ENCODE data around the gene MGST2. TPM values are rescaled to one million over a fixed set of nuclear protein-coding genes. Genes with fewer than 3 reads are reported as not detected.

MGST2 gene
- total and polyA plus RNA-seq, 2 experiments from 2014 or later, result 4.6 to 19.1 TPM

- peaks cover 12% of the 10 kb centered on the region; the same call in 1 of the 2 replicates for H3K4me1 ChIP-seq (ENCODE audit: insufficient read depth)
- Mint-ChIP-seq H3K27ac (no peak overlapping the region), H3K27me3 (ENCODE audit: insufficient read depth, low read depth, poor library complexity) (peaks cover 8% of the 10 kb centered on the region), H3K4me3 (peak overlapping the region; percentile 10; the same call in 1 of the 3 replicates), H3K9me3 (no peaks in the 10 kb centered on the region), H3K36me3 (ENCODE audit: low read depth) (no peaks in the 10 kb centered on the region), H3K4me1 (peaks cover 18% of the 10 kb centered on the region)
- no peak overlapping the region for H3K27ac ChIP-seq (ENCODE audit: low read depth)
- no peaks in the 10 kb centered on the region for H3K9me2 ChIP-seq (ENCODE audit: insufficient read depth)
- peak overlapping the region; percentile 52; the same call in 1 of the 2 replicates for H3K4me2 ChIP-seq
- no peaks in the 10 kb centered on the region for H3K27me3 ChIP-seq (ENCODE audit: insufficient read depth)
- DNase-seq (ENCODE audit: low spot score) (peak; percentile 43), ATAC-seq (peak; percentile 43)
- no peak overlapping the region for H3K4me3 ChIP-seq
- H4K20me1 ChIP-seq (replicated peaks; ENCODE audit: insufficient read depth), result no peaks in the 10 kb centered on the region
- TF ChIP-seq CREB1 (CRISPR knock-in tag; IDR thresholded peaks at IDR 0.05; ENCODE audit: low read depth) (no peak), ZNF114 (CRISPR knock-in tag; IDR thresholded peaks at IDR 0.05) (no peak), ZNF462 (CRISPR knock-in tag; IDR thresholded peaks at IDR 0.05) (no peak), STAT1 (IDR thresholded peaks at IDR 0.05; ENCODE audit: unreplicated experiment) (no peak), ETS1 (IDR thresholded peaks at IDR 0.05) (no peak), EZH2 (IDR thresholded peaks at IDR 0.05; ENCODE audit: low read depth, unreplicated experiment) (no peak), JUNB (IDR thresholded peaks at IDR 0.05; ENCODE audit: unreplicated experiment) (no peak), EZH2phosphoT487 (IDR thresholded peaks at IDR 0.05; ENCODE audit: unreplicated experiment) (no peak), POLR2AphosphoS5 (IDR thresholded peaks at IDR 0.05; ENCODE audit: low read depth) (no peak), NANOG (IDR thresholded peaks at IDR 0.05; ENCODE audit: borderline replicate concordance) (no peak), ZNF331 (CRISPR knock-in tag; IDR thresholded peaks at IDR 0.05; ENCODE audit: low read depth) (no peak), REST (IDR thresholded peaks at IDR 0.05; ENCODE audit: unreplicated experiment) (no peak)
- TF ChIP-seq, protein P1, sequence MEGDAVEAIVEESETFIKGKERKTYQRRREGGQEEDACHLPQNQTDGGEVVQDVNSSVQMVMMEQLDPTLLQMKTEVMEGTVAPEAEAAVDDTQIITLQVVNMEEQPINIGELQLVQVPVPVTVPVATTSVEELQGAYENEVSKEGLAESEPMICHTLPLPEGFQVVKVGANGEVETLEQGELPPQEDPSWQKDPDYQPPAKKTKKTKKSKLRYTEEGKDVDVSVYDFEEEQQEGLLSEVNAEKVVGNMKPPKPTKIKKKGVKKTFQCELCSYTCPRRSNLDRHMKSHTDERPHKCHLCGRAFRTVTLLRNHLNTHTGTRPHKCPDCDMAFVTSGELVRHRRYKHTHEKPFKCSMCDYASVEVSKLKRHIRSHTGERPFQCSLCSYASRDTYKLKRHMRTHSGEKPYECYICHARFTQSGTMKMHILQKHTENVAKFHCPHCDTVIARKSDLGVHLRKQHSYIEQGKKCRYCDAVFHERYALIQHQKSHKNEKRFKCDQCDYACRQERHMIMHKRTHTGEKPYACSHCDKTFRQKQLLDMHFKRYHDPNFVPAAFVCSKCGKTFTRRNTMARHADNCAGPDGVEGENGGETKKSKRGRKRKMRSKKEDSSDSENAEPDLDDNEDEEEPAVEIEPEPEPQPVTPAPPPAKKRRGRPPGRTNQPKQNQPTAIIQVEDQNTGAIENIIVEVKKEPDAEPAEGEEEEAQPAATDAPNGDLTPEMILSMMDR (conservative IDR thresholded peaks at IDR 0.05; ENCODE audit: low read depth in 2 of 2), result no peak
- no peaks in the 10 kb centered on the region for H3F3A ChIP-seq (replicated peaks; ENCODE audit: low read depth)
- H3K36me3 ChIP-seq (ENCODE audit: insufficient read depth), result no peaks in the 10 kb centered on the region
- H2AFZ ChIP-seq, result peak overlapping the region; percentile 83
- H3K79me2 ChIP-seq (replicated peaks; ENCODE audit: insufficient read depth), result no peaks in the 10 kb centered on the region
Measured at GRCh38 chr4:139658185-139658584, 7.4 kb upstream of the MGST2 start.

Data from GM23338 (cell line).